OCI-LY7 (cell line): Measurements from ENCODE around the gene PPP1R9B. TPM values are rescaled to one million over a fixed set of nuclear protein-coding genes. Genes with fewer than 3 reads are reported as not detected.

Experiments
- BruUV-seq: library from RNA; stranded (reverse); fragments of 400-500 nt; replicated peaks from 2 replicates; lab custom pipeline; 2021; lab: Mats Ljungman, UMichigan
- CTCF ChIA-PET: fragments of 300-600 bp; sonication (Branson Sonifier 250); formaldehyde crosslinking; loops from one replicate; lab custom pipeline; 2022; ENCODE audit warnings: antibody characterized with exemption; ENCODE audit not compliant: unreplicated experiment; lab: Charles Lee
- POLR2A ChIA-PET: fragments of 300-600 bp; sonication (Branson Sonifier 250); formaldehyde crosslinking; loops from one replicate; lab custom pipeline; 2022; ENCODE audit warnings: antibody characterized with exemption; lab: Charles Lee
- DNase-seq: peaks from one replicate; pipeline ENCODE4 v3.0.0-alpha.2; 2015; ENCODE audit warnings: low spot score
- H2AFZ ChIP-seq: fragments of 200-600 bp; sonication (generic), shearing (Covaris generic); 2 replicates; pipeline ENCODE4 v1.6.1; 2014; ENCODE audit warnings: mild to moderate bottlenecking, antibody characterized with exemption, low read length, moderate library complexity
- H3K27ac ChIP-seq: fragments of 200-600 bp; sonication (generic); 2 replicates; pipeline ENCODE4 v1.5.1; 2014; ENCODE audit warnings: mixed run types, low read depth, mild to moderate bottlenecking, moderate library complexity, low read length, inconsistent platforms; ENCODE audit not compliant: poor library complexity, severe bottlenecking
- H3K36me3 ChIP-seq: fragments of 200-600 bp; sonication (generic); 2 replicates; pipeline ENCODE4 v1.6.1; 2014; ENCODE audit warnings: mild to moderate bottlenecking, antibody characterized with exemption, low read length, moderate library complexity, mixed read lengths; ENCODE audit not compliant: insufficient read depth
- H3K4me1 ChIP-seq: fragments of 200-600 bp; sonication (generic); 2 replicates; pipeline ENCODE4 v1.5.1; 2014; ENCODE audit warnings: mild to moderate bottlenecking, low read length; ENCODE audit not compliant: insufficient read depth, poor library complexity, severe bottlenecking
- H3K4me2 ChIP-seq: fragments of 200-600 bp; sonication (generic); 2 replicates; pipeline ENCODE4 v1.6.1; 2014; ENCODE audit warnings: mild to moderate bottlenecking, low read length
- H3K4me3 ChIP-seq: fragments of 200-600 bp; sonication (generic); 2 replicates; pipeline ENCODE4 v1.5.1; 2014; ENCODE audit warnings: mild to moderate bottlenecking, low read depth, low read length; ENCODE audit not compliant: poor library complexity, severe bottlenecking
- H3K79me2 ChIP-seq: fragments of 200-600 bp; sonication (generic); 2 replicates; pipeline ENCODE4 v1.6.1; 2016; ENCODE audit warnings: low read depth, mild to moderate bottlenecking, low read length, moderate library complexity, mixed read lengths; ENCODE audit not compliant: insufficient read depth
- H3K9me2 ChIP-seq: fragments of 200-600 bp; sonication (generic); 2 replicates; pipeline ENCODE4 v1.6.1; 2016; ENCODE audit warnings: mild to moderate bottlenecking, low read length, mixed read lengths; ENCODE audit not compliant: insufficient read depth
- H3K9me3 ChIP-seq: fragments of 200-600 bp; sonication (generic); 2 replicates; pipeline ENCODE4 v1.6.1; 2014; ENCODE audit warnings: mild to moderate bottlenecking, mixed run types, low read length, mixed read lengths
- H4K20me1 ChIP-seq: fragments of 200-600 bp; sonication (generic); 2 replicates; pipeline ENCODE4 v1.6.1; 2014; ENCODE audit warnings: mild to moderate bottlenecking, antibody characterized with exemption, low read length, moderate library complexity, mixed read lengths; ENCODE audit not compliant: insufficient read depth
- CTCF ChIP-seq: fragments of 200-600 bp; sonication (generic); conservative IDR thresholded peaks from 2 replicates; pipeline ENCODE4 v1.5.1; 2014; ENCODE audit warnings: mild to moderate bottlenecking, antibody characterized with exemption, low read length, moderate library complexity, mixed read lengths
- EZH2phosphoT487 ChIP-seq: fragments of 200-600 bp; sonication (generic); IDR thresholded peaks from 2 replicates; pipeline ENCODE4 v1.6.1; 2018; ENCODE audit warnings: low read depth, borderline replicate concordance, mild to moderate bottlenecking, mixed run types, antibody characterized with exemption, low read length, moderate library complexity, mixed read lengths
- intact Hi-C: fragments of 100-400 bp; cut with micrococcal nuclease; formaldehyde crosslinking; loops from one replicate; pipeline ENCODE4 v1.10.0; 2022; ENCODE audit not compliant: unreplicated experiment
- total RNA-seq, 2 experiments: library from RNA; depleted of rRNA in 1 of 2; stranded (reverse); fragments of >200 nt in 1 of 2; shearing (Covaris generic) in 1 of 2; gene quantifications; 2 replicates each; pipeline ENCODE4 v1.2.3, GENCODE V29; 2014 to 2022

The PPP1R9B gene
- total RNA-seq, 2 experiments from 2014 or later, result 45.3 to 87.0 TPM

GRCh38 chr17:50148226-50149090 lies 2.0 kb downstream of the PPP1R9B start:
- Histone ChIP-seq H3K27ac (peak overlapping the region; percentile 87), H3K9me3 (no peaks in the 10 kb centered on the region), H3K4me1 (peaks cover 49% of the 10 kb centered on the region), H2AFZ (no peak overlapping the region), H3K4me3 (peak overlapping the region; percentile 89), H4K20me1 (peaks cover 22% of the 10 kb centered on the region), H3K79me2 (peaks cover 59% of the 10 kb centered on the region), H3K4me2 (peak overlapping the region; percentile 95), H3K9me2 (no peaks in the 10 kb centered on the region), H3K36me3 (peaks cover 55% of the 10 kb centered on the region)
- CTCF ChIA-PET, result interaction anchor here (0.5 kb wide), 1 partner anchor 20 kb away, joined by 3 read pairs; no protein-coding TSS in a partner anchor
- intact Hi-C loops, result no loop called here
- peak; percentile 84 for DNase-seq
- POLR2A ChIA-PET, result no interaction called here
- BruUV-seq, result no TSS peak
- TF ChIP-seq EZH2phosphoT487 (no peak), CTCF (no peak)

GRCh38 chr17:50147841-50148225 lies 2.6 kb downstream of the PPP1R9B start:
- DNase-seq, result no peak
- Histone ChIP-seq H2AFZ (no peak overlapping the region), H3K79me2 (peaks cover 59% of the 10 kb centered on the region), H3K4me1 (peaks cover 46% of the 10 kb centered on the region), H3K4me3 (peak overlapping the region; percentile 89), H3K4me2 (peak overlapping the region; percentile 95), H3K9me2 (no peaks in the 10 kb centered on the region), H3K36me3 (peaks cover 61% of the 10 kb centered on the region), H3K9me3 (no peaks in the 10 kb centered on the region), H3K27ac (peak overlapping the region; percentile 87), H4K20me1 (peaks cover 22% of the 10 kb centered on the region)
- CTCF ChIA-PET, result interaction anchor here (0.5 kb wide), 1 partner anchor 19 kb away, joined by 3 read pairs; no protein-coding TSS in a partner anchor
- BruUV-seq, result no TSS peak
- POLR2A ChIA-PET, result no interaction called here
- TF ChIP-seq EZH2phosphoT487 (no peak), CTCF (no peak)
- intact Hi-C loops, result no loop called here
